Mesendoderm (in vitro differentiated cells): ENCODE results near the gene HAO2.

Experiments used
- DNase-seq: peaks from one replicate; pipeline ENCODE4 v3.0.0; 2013
- H2AK5ac ChIP-seq: 2 replicates; pipeline ENCODE4 v1.6.1; 2013; ENCODE audit warnings: low read length, inconsistent platforms
- H2BK120ac ChIP-seq: 2 replicates; pipeline ENCODE4 v1.6.1; 2013; ENCODE audit warnings: low read depth, mild to moderate bottlenecking, low read length, moderate library complexity, mixed read lengths
- H2BK15ac ChIP-seq: replicated peaks from 2 replicates; pipeline ENCODE4 v1.6.1; 2013; ENCODE audit warnings: low read depth, mild to moderate bottlenecking, moderate library complexity
- H2BK5ac ChIP-seq: 2 replicates; pipeline ENCODE4 v1.6.1; 2013; ENCODE audit warnings: low read length, inconsistent platforms
- H3K18ac ChIP-seq: 2 replicates; pipeline ENCODE4 v1.6.1; 2013; ENCODE audit warnings: mild to moderate bottlenecking, low read length, mixed read lengths
- H3K23ac ChIP-seq: one replicate; pipeline ENCODE4 v1.6.1; 2013; ENCODE audit warnings: low read length
- H3K27ac ChIP-seq: 2 replicates; pipeline ENCODE4 v1.5.1; 2013; ENCODE audit warnings: low read depth, mild to moderate bottlenecking, inconsistent platforms, low read length, moderate library complexity
- H3K27me3 ChIP-seq: 2 replicates; pipeline ENCODE4 v1.6.1; 2013; ENCODE audit warnings: low read length, control low read depth, mild to moderate bottlenecking, inconsistent platforms; ENCODE audit not compliant: insufficient read depth, poor library complexity
- H3K36me3 ChIP-seq: 2 replicates; pipeline ENCODE4 v1.6.1; 2013; ENCODE audit warnings: low read length, inconsistent platforms; ENCODE audit not compliant: control insufficient read depth, insufficient read depth
- H3K4ac ChIP-seq: one replicate; pipeline ENCODE4 v1.6.1; 2013; ENCODE audit warnings: low read depth, mild to moderate bottlenecking, low read length, moderate library complexity
- H3K4me1 ChIP-seq: 2 replicates; pipeline ENCODE4 v1.6.1; 2013; ENCODE audit warnings: low read depth, low read length, inconsistent platforms; ENCODE audit not compliant: control insufficient read depth
- H3K4me2 ChIP-seq: 2 replicates; pipeline ENCODE4 v1.6.1; 2013; ENCODE audit warnings: low read length
- H3K4me3 ChIP-seq: 2 replicates; pipeline ENCODE4 v1.5.1; 2013; ENCODE audit warnings: mild to moderate bottlenecking, low read length
- H3K56ac ChIP-seq: one replicate; pipeline ENCODE4 v1.6.1; 2013; ENCODE audit warnings: low read length
- H3K79me1 ChIP-seq: 2 replicates; pipeline ENCODE4 v1.6.1; 2013; ENCODE audit warnings: low read length, inconsistent platforms
- H3K79me2 ChIP-seq: 2 replicates; pipeline ENCODE4 v1.6.1; 2013; ENCODE audit warnings: mild to moderate bottlenecking, low read length; ENCODE audit not compliant: control insufficient read depth, insufficient read depth
- H3K9ac ChIP-seq: 2 replicates; pipeline ENCODE4 v1.6.1; 2013; ENCODE audit warnings: low read length, inconsistent platforms
- H4K5ac ChIP-seq: one replicate; pipeline ENCODE4 v1.6.1; 2013; ENCODE audit warnings: low read length
- H4K8ac ChIP-seq: one replicate; pipeline ENCODE4 v1.6.1; 2013; ENCODE audit warnings: low read depth, mild to moderate bottlenecking, control low read depth, low read length, moderate library complexity
- WGBS: extraction: QIAGEN DNeasy Blood & Tissue Kit; methylation state at CpG from one replicate; pipeline ENCODE4 v1.1.7; 2013; ENCODE audit warnings: low lambda C conversion rate, missing lambda C conversion rate; ENCODE audit not compliant: insufficient coverage; ENCODE audit errors: extremely low coverage; 5-methylcytosine and 5-hydroxymethylcytosine counted together

HAO2 gene

GRCh38 chr1:119338004-119338403, 30.6 kb upstream of the HAO2 start:
- Histone ChIP-seq H3K4me1 (peaks cover 10% of the 10 kb centered on the region), H3K79me2 (no peaks in the 10 kb centered on the region), H3K36me3 (no peaks in the 10 kb centered on the region), H4K8ac (no peak overlapping the region), H3K56ac (no peak overlapping the region), H3K4ac (no peak overlapping the region), H3K27ac (no peak overlapping the region), H3K4me3 (no peak overlapping the region), H2BK15ac (no peak overlapping the region), H2BK120ac (no peak overlapping the region), H2AK5ac (no peak overlapping the region), H3K9ac (no peak overlapping the region), H4K5ac (no peak overlapping the region), H3K23ac (no peak overlapping the region), H3K18ac (no peak overlapping the region), H2BK5ac (no peak overlapping the region), H3K79me1 (no peaks in the 10 kb centered on the region), H3K27me3 (no peaks in the 10 kb centered on the region), H3K4me2 (no peak overlapping the region)
- DNase-seq = no peak
- WGBS = no CpG with 5 or more reads among the region's 2 CpGs

- H4K5ac ChIP-seq = no peak overlapping the region
- H3K56ac ChIP-seq = no peak overlapping the region
- H3K4me1 ChIP-seq = peaks cover 10% of the 10 kb centered on the region
- H3K79me2 ChIP-seq = no peaks in the 10 kb centered on the region
- H3K36me3 ChIP-seq = no peaks in the 10 kb centered on the region
- no peak overlapping the region for H3K23ac ChIP-seq
- H3K27me3 ChIP-seq = no peaks in the 10 kb centered on the region
- H3K27ac ChIP-seq = no peak overlapping the region
- H3K18ac ChIP-seq = no peak overlapping the region
- H3K4me2 ChIP-seq = no peak overlapping the region
- H2AK5ac ChIP-seq = no peak overlapping the region
- peak overlapping the region; percentile 5 for H2BK5ac ChIP-seq
- H3K9ac ChIP-seq = no peak overlapping the region
- H3K4me3 ChIP-seq = no peak overlapping the region
- H4K8ac ChIP-seq = no peak overlapping the region
- no CpG with 5 or more reads among the region's 3 CpGs for WGBS
- no peak overlapping the region for H3K4ac ChIP-seq
- no peaks in the 10 kb centered on the region for H3K79me1 ChIP-seq
- DNase-seq = no peak
- no peak overlapping the region for H2BK15ac ChIP-seq
- H2BK120ac ChIP-seq = no peak overlapping the region
Observed at GRCh38 chr1:119338757-119339156, 29.8 kb upstream of the HAO2 start.

- H3K4me1 ChIP-seq = peaks cover 10% of the 10 kb centered on the region
- no peak overlapping the region for H3K9ac ChIP-seq
- H2BK15ac ChIP-seq = no peak overlapping the region
- no peaks in the 10 kb centered on the region for H3K36me3 ChIP-seq
- no peak overlapping the region for H3K4ac ChIP-seq
- DNase-seq = peak; percentile 42
- H3K79me1 ChIP-seq = no peaks in the 10 kb centered on the region
- H2AK5ac ChIP-seq = no peak overlapping the region
- H3K56ac ChIP-seq = peak overlapping the region; percentile 46
- no peak overlapping the region for H3K18ac ChIP-seq
- H3K4me3 ChIP-seq = no peak overlapping the region
- no peak overlapping the region for H3K23ac ChIP-seq
- no peaks in the 10 kb centered on the region for H3K79me2 ChIP-seq
- peak overlapping the region; percentile 53 for H3K27ac ChIP-seq
- H4K5ac ChIP-seq = no peak overlapping the region
- no peak overlapping the region for H4K8ac ChIP-seq
- H3K27me3 ChIP-seq = no peaks in the 10 kb centered on the region
- no peak overlapping the region for H2BK120ac ChIP-seq
- H2BK5ac ChIP-seq = no peak overlapping the region
- H3K4me2 ChIP-seq = no peak overlapping the region
Observed at GRCh38 chr1:119340861-119341261, 27.7 kb upstream of the HAO2 start.

- Histone ChIP-seq H4K8ac (no peak overlapping the region), H3K79me1 (no peaks in the 10 kb centered on the region), H3K79me2 (no peaks in the 10 kb centered on the region), H4K5ac (no peak overlapping the region), H3K18ac (no peak overlapping the region), H3K4ac (no peak overlapping the region), H3K27ac (peak overlapping the region; percentile 53), H2BK15ac (no peak overlapping the region), H3K4me3 (no peak overlapping the region), H2BK5ac (peak overlapping the region; percentile 66), H3K27me3 (no peaks in the 10 kb centered on the region), H2AK5ac (no peak overlapping the region), H3K36me3 (no peaks in the 10 kb centered on the region), H2BK120ac (peak overlapping the region; percentile 8), H3K9ac (no peak overlapping the region), H3K23ac (no peak overlapping the region), H3K4me1 (peaks cover 10% of the 10 kb centered on the region), H3K56ac (peak overlapping the region; percentile 46), H3K4me2 (no peak overlapping the region)
- no peak for DNase-seq
- no CpG with 5 or more reads among the region's 5 CpGs for WGBS
Observed at GRCh38 chr1:119341372-119341947, 27.1 kb upstream of the HAO2 start.

- no peak overlapping the region for H3K27ac ChIP-seq
- no peak overlapping the region for H4K8ac ChIP-seq
- H2AK5ac ChIP-seq = no peak overlapping the region
- H3K4me2 ChIP-seq = no peak overlapping the region
- no peak overlapping the region for H3K4me3 ChIP-seq
- H3K79me1 ChIP-seq = no peaks in the 10 kb centered on the region
- peaks cover 8% of the 10 kb centered on the region for H3K4me1 ChIP-seq
- no peak overlapping the region for H3K4ac ChIP-seq
- H2BK5ac ChIP-seq = no peak overlapping the region
- H2BK120ac ChIP-seq = no peak overlapping the region
- no peak overlapping the region for H3K18ac ChIP-seq
- H3K36me3 ChIP-seq = no peaks in the 10 kb centered on the region
- H3K56ac ChIP-seq = no peak overlapping the region
- H3K9ac ChIP-seq = no peak overlapping the region
- H3K23ac ChIP-seq = no peak overlapping the region
- no peaks in the 10 kb centered on the region for H3K27me3 ChIP-seq
- DNase-seq = no peak
- no peaks in the 10 kb centered on the region for H3K79me2 ChIP-seq
- no peak overlapping the region for H4K5ac ChIP-seq
- no peak overlapping the region for H2BK15ac ChIP-seq
Observed at GRCh38 chr1:119345398-119345797, 23.2 kb upstream of the HAO2 start.

- Histone ChIP-seq H4K8ac (no peak overlapping the region), H3K4ac (no peak overlapping the region), H2BK120ac (peak overlapping the region; percentile 73), H3K56ac (no peak overlapping the region), H4K5ac (no peak overlapping the region), H3K9ac (no peak overlapping the region), H3K79me1 (no peaks in the 10 kb centered on the region), H3K4me1 (no peaks in the 10 kb centered on the region), H3K18ac (no peak overlapping the region), H3K4me3 (no peak overlapping the region), H3K23ac (no peak overlapping the region), H2BK15ac (no peak overlapping the region), H3K27me3 (no peaks in the 10 kb centered on the region), H2BK5ac (no peak overlapping the region), H3K36me3 (no peaks in the 10 kb centered on the region), H3K79me2 (no peaks in the 10 kb centered on the region), H2AK5ac (no peak overlapping the region), H3K4me2 (no peak overlapping the region), H3K27ac (no peak overlapping the region)
- no CpG with 5 or more reads among the region's 1 CpG for whole genome bisulfite sequencing
- DNase-seq = no peak
Observed at GRCh38 chr1:119347858-119348257, 20.7 kb upstream of the HAO2 start.
